ENCODE data around the gene FMN1.

GRCh38 chr15:32998979-32999672 lies 195.4 kb downstream of the FMN1 start:
- TF ChIP-seq, protein P1, sequence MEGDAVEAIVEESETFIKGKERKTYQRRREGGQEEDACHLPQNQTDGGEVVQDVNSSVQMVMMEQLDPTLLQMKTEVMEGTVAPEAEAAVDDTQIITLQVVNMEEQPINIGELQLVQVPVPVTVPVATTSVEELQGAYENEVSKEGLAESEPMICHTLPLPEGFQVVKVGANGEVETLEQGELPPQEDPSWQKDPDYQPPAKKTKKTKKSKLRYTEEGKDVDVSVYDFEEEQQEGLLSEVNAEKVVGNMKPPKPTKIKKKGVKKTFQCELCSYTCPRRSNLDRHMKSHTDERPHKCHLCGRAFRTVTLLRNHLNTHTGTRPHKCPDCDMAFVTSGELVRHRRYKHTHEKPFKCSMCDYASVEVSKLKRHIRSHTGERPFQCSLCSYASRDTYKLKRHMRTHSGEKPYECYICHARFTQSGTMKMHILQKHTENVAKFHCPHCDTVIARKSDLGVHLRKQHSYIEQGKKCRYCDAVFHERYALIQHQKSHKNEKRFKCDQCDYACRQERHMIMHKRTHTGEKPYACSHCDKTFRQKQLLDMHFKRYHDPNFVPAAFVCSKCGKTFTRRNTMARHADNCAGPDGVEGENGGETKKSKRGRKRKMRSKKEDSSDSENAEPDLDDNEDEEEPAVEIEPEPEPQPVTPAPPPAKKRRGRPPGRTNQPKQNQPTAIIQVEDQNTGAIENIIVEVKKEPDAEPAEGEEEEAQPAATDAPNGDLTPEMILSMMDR (IDR thresholded peaks at IDR 0.05), result no peak
- TF ChIP-seq SIN3A (IDR thresholded peaks at IDR 0.05; ENCODE audit: borderline replicate concordance, insufficient read depth, low read depth, low read length) (no peak), POLR2AphosphoS5 (IDR thresholded peaks at IDR 0.05; ENCODE audit: low read depth, low read length) (no peak)
- TF ChIP-seq, protein P2, sequence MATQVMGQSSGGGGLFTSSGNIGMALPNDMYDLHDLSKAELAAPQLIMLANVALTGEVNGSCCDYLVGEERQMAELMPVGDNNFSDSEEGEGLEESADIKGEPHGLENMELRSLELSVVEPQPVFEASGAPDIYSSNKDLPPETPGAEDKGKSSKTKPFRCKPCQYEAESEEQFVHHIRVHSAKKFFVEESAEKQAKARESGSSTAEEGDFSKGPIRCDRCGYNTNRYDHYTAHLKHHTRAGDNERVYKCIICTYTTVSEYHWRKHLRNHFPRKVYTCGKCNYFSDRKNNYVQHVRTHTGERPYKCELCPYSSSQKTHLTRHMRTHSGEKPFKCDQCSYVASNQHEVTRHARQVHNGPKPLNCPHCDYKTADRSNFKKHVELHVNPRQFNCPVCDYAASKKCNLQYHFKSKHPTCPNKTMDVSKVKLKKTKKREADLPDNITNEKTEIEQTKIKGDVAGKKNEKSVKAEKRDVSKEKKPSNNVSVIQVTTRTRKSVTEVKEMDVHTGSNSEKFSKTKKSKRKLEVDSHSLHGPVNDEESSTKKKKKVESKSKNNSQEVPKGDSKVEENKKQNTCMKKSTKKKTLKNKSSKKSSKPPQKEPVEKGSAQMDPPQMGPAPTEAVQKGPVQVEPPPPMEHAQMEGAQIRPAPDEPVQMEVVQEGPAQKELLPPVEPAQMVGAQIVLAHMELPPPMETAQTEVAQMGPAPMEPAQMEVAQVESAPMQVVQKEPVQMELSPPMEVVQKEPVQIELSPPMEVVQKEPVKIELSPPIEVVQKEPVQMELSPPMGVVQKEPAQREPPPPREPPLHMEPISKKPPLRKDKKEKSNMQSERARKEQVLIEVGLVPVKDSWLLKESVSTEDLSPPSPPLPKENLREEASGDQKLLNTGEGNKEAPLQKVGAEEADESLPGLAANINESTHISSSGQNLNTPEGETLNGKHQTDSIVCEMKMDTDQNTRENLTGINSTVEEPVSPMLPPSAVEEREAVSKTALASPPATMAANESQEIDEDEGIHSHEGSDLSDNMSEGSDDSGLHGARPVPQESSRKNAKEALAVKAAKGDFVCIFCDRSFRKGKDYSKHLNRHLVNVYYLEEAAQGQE (IDR thresholded peaks at IDR 0.05; ENCODE audit: insufficient read depth in 1 of 2, low read depth in 2 of 2, low read length in 1 of 2), result no peak
